GM21515 (cell line): Measurements from ENCODE around the gene ADNP2.

Source experiments
- ATAC-seq: cut with Tn5 transposase; IDR thresholded peaks from one replicate; pipeline ENCODE4 v1.9.1; 2021; ENCODE audit not compliant: unreplicated experiment

Gene ADNP2

GRCh38 chr18:80188643-80189530 lies 79.8 kb downstream of the ADNP2 start:
- ATAC-seq, result no peak

GRCh38 chr18:80189531-80189865 lies 80.4 kb downstream of the ADNP2 start:
- no peak for ATAC-seq
